Memory B cell (primary cell): Measurements from ENCODE around the gene DLGAP5.
A peak's percentile ranks its signal among the peaks of the same experiment; 100 is the strongest.

ENCODE experiments used
- ATAC-seq: fragments of 150-1000 bp; cut with Tn5 transposase; 2 replicates; pipeline ENCODE4 v1.10.0; 2021; ENCODE audit warnings: low read depth, mild to moderate bottlenecking, moderate library complexity
- DNase-seq, 2 donors: peaks; one replicate each; pipeline ENCODE4 v3.0.0; 2022; ENCODE audit warnings: low spot score in 2 of 2
- H3K27ac Mint-ChIP-seq: one replicate; pipeline ENCODE4 v1.8.0; 2022; ENCODE audit warnings: mild to moderate bottlenecking, moderate library complexity, mixed read lengths
- H3K27me3 Mint-ChIP-seq: one replicate; pipeline ENCODE4 v1.8.0; 2022; ENCODE audit warnings: mixed read lengths
- H3K36me3 Mint-ChIP-seq: one replicate; pipeline ENCODE4 v1.8.0; 2022; ENCODE audit warnings: mild to moderate bottlenecking, mixed read lengths
- H3K4me1 Mint-ChIP-seq: one replicate; pipeline ENCODE4 v1.8.0; 2022; ENCODE audit warnings: mixed read lengths
- H3K4me3 Mint-ChIP-seq: one replicate; pipeline ENCODE4 v1.8.0; 2022; ENCODE audit warnings: mild to moderate bottlenecking, moderate library complexity, mixed read lengths
- H3K9me3 Mint-ChIP-seq: one replicate; pipeline ENCODE4 v1.8.0; 2022; ENCODE audit warnings: mixed read lengths

Gene DLGAP5

DNA sequence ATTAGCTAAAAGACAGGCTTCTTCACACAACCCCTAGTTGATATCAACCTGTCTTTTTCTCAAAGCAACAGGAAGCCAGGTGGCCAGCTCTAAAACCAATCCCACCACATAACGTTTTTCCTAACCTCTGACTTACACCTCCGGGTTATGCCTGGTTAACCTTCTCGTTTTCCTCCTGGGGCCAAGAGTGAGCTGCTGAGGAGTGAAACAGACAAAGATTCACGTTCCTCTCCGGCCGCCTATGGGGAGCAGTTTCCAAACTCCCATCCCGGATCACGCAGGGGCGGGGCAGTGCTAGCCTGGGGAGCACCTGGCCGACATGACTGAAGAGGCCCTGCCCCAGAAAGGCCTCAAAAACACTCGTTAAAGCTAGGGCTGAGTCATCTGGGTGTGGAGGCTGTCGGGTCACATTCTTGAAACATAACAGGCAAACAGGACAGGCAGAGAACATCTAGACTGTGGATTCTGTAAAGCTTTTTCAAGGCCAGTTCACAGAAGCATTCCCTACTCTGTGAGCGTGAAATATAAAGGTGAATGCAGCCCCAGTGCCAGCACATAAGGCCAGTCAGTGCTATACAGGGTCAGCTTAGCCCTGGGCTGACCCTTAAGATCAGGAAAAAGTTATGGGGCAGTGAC lies 88.3 kb downstream of the DLGAP5 start:
- peak overlapping the region; percentile 73 for H3K4me3 Mint-ChIP-seq
- no peaks in the 10 kb centered on the region for H3K36me3 Mint-ChIP-seq
- ATAC-seq = peak; percentile 7
- H3K27ac Mint-ChIP-seq = peak overlapping the region; percentile 85
- H3K27me3 Mint-ChIP-seq = no peaks in the 10 kb centered on the region
- H3K4me1 Mint-ChIP-seq = peaks cover 22% of the 10 kb centered on the region
- peaks cover 2% of the 10 kb centered on the region for H3K9me3 Mint-ChIP-seq
- no peak for DNase-seq

DNA sequence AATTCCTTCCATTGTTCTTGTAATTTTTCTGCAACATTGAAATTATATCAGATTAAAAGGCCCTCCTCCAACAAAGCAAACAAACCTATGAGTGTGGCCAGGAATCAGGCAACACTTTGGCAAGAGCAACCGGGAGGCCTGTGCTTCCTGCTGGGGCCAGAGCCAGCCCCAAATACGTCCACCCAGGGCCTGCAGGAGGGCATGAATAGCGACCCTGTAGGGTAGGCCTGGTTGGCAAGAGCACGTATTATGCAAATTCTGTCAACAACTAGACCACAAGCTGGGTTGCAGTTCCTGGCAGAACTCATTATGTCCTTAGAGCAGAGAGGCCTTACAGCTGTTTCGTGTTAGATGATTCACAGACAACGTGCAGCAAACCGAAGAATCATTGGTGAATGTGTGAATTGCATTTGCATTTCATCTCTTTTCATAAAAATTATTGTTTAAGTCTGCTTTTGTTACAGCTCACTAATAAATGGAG lies 89.2 kb downstream of the DLGAP5 start:
- DNase-seq (peak; percentile 22 to 52), ATAC-seq (peak; percentile 90)
- peak overlapping the region; percentile 27 for H3K4me3 Mint-ChIP-seq
- H3K36me3 Mint-ChIP-seq = no peaks in the 10 kb centered on the region
- peaks cover 2% of the 10 kb centered on the region for H3K9me3 Mint-ChIP-seq
- peak overlapping the region; percentile 85 for H3K27ac Mint-ChIP-seq
- no peaks in the 10 kb centered on the region for H3K27me3 Mint-ChIP-seq
- H3K4me1 Mint-ChIP-seq = peaks cover 29% of the 10 kb centered on the region

DNA sequence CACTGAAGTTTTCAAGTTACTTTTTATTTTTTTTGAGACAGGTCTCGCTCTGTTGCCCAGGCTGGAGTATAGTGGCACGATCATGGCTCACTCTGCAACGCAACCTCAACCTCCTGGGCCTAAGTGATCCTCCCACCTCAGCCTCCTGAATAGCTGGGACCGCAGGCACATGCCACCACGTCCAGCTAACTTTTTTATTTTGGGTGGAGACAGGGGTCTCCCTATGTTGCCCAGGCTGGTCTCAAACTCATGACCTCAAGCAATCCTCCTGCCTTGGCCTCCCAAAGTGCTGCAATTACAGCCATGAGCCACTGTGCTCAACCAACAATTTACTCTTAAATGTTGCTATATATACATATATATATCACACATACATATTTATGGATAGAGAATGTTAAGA lies 89.7 kb downstream of the DLGAP5 start:
- Mint-ChIP-seq H3K9me3 (peaks cover 2% of the 10 kb centered on the region), H3K27ac (no peak overlapping the region), H3K36me3 (no peaks in the 10 kb centered on the region), H3K27me3 (no peaks in the 10 kb centered on the region), H3K4me3 (no peak overlapping the region), H3K4me1 (peaks cover 29% of the 10 kb centered on the region)
- DNase-seq (no peak), ATAC-seq (no peak)

DNA sequence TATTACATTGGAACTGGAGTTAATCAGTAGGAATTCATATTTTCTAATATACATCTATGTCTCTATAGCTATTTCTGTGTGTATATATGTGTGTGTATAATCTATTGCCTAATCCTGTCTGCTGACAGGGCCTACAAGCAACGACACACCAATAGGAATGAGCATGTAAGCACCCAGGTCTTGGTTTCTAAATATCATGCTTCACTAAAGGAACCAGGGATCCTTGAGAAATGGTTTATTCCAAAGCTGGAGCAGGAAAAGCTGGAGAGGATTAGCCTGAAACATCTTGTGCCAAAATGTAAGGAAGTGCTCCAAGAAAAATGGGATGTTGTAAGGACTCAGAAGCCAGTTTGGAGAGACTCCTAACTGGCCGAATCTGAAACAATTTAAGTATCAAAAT lies 91.6 kb downstream of the DLGAP5 start:
- no peak for ATAC-seq
- Mint-ChIP-seq H3K27me3 (no peaks in the 10 kb centered on the region), H3K27ac (no peak overlapping the region), H3K36me3 (no peaks in the 10 kb centered on the region), H3K9me3 (peaks cover 2% of the 10 kb centered on the region), H3K4me3 (no peak overlapping the region), H3K4me1 (peaks cover 29% of the 10 kb centered on the region)
- DNase-seq = no peak

DNA sequence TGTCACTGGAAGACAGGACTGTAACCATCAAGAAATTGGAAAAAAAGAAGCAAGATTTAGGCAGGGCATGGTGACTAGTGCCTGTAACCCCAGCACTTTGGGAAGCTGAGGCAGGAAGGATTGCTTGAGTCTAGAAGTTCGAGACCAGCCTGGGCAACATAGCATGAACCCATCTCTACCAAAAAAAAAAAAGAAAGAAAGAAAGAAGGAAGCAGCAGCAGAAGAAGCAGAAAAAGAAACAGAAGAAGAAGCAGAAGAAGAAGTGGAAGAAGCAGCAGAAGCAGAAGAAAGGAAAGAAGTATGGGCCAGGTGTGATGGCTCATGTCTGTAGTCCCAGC lies 92.9 kb downstream of the DLGAP5 start:
- DNase-seq (no peak), ATAC-seq (peak; percentile 0)
- H3K36me3 Mint-ChIP-seq = no peaks in the 10 kb centered on the region
- no peaks in the 10 kb centered on the region for H3K27me3 Mint-ChIP-seq
- H3K4me3 Mint-ChIP-seq = no peak overlapping the region
- peaks cover 2% of the 10 kb centered on the region for H3K9me3 Mint-ChIP-seq
- peaks cover 23% of the 10 kb centered on the region for H3K4me1 Mint-ChIP-seq
- H3K27ac Mint-ChIP-seq = peak overlapping the region; percentile 89
